Transverse colon (tissue), 4 donors: Measurements from ENCODE around the gene CHD2. TPM values are rescaled to one million over a fixed set of nuclear protein-coding genes. Genes with fewer than 3 reads are reported as not detected.

Experiments used
- DNase-seq: peaks from one replicate; pipeline ENCODE4 v3.0.0-alpha.2; 2019
- H3K27ac ChIP-seq, 4 donors: fragments of 200-600 bp; sonication (generic); 2 replicates each; pipeline ENCODE4 v1.5.1; 2016 to 2018; ENCODE audit warnings: inconsistent platforms in 4 of 4
- H3K27me3 ChIP-seq: fragments of 200-600 bp; sonication (generic); 2 replicates; pipeline ENCODE4 v1.5.1; 2017; ENCODE audit warnings: inconsistent platforms
- H3K36me3 ChIP-seq, 4 donors: fragments of 200-600 bp; sonication (generic); 2 replicates each; pipeline ENCODE4 v1.5.1; 2017 to 2019; ENCODE audit warnings: inconsistent platforms in 4 of 4
- H3K4me1 ChIP-seq, 4 donors: fragments of 200-600 bp; sonication (generic); 2 replicates each; pipeline ENCODE4 v1.5.1; 2017 to 2020; ENCODE audit warnings: inconsistent platforms in 4 of 4
- H3K4me3 ChIP-seq, 4 donors: fragments of 200-600 bp; sonication (generic); 1 replicate in 1 of 4; 2 replicates in 3 of 4; pipeline versions ENCODE4 v1.5.1 to v1.6.1; 2017 to 2019; ENCODE audit warnings: inconsistent platforms in 4 of 4
- H3K9me3 ChIP-seq, 2 donors: fragments of 200-600 bp; sonication (generic); 2 replicates each; pipeline ENCODE4 v1.5.1; 2017 to 2019; ENCODE audit warnings: inconsistent platforms in 2 of 2
- CTCF ChIP-seq, 5 experiments: fragments of 200-600 bp in 3 of 5; fragments of 450-650 bp in 2 of 5; sonication (generic) in 3 of 5; IDR thresholded peaks; 1 replicate in 2 of 5; 2 replicates in 3 of 5; pipeline ENCODE4 v1.5.1; 2016 to 2017; ENCODE audit warnings: antibody characterized with exemption in 5 of 5, inconsistent platforms in 3 of 5, mild to moderate bottlenecking in 2 of 5, moderate library complexity in 1 of 5
- EP300 ChIP-seq: sonication (generic); formaldehyde crosslinking; IDR thresholded peaks from one replicate; pipeline ENCODE4 v1.6.1; 2017; ENCODE audit warnings: antibody characterized with exemption, low read depth
- POLR2A ChIP-seq: fragments of 450-650 bp; IDR thresholded peaks from one replicate; pipeline ENCODE4 v1.6.1; 2016; ENCODE audit warnings: antibody characterized with exemption, mild to moderate bottlenecking, moderate library complexity
- POLR2AphosphoS5 ChIP-seq, 3 donors: sonication (generic); formaldehyde crosslinking; IDR thresholded peaks; one replicate each; pipeline ENCODE4 v1.6.1; 2016; ENCODE audit warnings: antibody characterized with exemption in 3 of 3
- WGBS, 2 donors: methylation state at CpG; one replicate each; pipeline ENCODE4 v1.1.5; 2018; ENCODE audit warnings: low coverage in 1 of 2; 5-methylcytosine and 5-hydroxymethylcytosine counted together
- in situ Hi-C, 4 donors: fragments of 200-750 bp; cut with MboI; loops; one replicate each; pipeline versions ENCODE4 v1.15.0 to v1.15.1; 2017; ENCODE audit warnings: low sequenced_read_pairs in 3 of 4, low pct_ligation_motif_present in 1 of 4, low pct_unique_long_range_greater_than_20kb in 1 of 4
- intact Hi-C: fragments of 100-400 bp; cut with DNase I; formaldehyde crosslinking; loops from one replicate; pipeline ENCODE4 v1.15.1; 2023; ENCODE audit warnings: low total_unique reads
- total RNA-seq, 4 donors: library from RNA; depleted of rRNA; stranded (reverse); fragments of >200 nt; gene quantifications; one replicate each; pipeline ENCODE4 v1.1.0, GENCODE V29; 2016

Gene CHD2
- total RNA-seq, 4 donors from 2014 or later: 90.5 to 190 (median 138) TPM

- Histone ChIP-seq H3K36me3 (no peaks in the 10 kb centered on the region), H3K4me1 (peaks cover 0 to under 1% (median 0%) of the 10 kb centered on the region in 4 donors), H3K27me3 (no peaks in the 10 kb centered on the region), H3K4me3 (no peak overlapping the region), H3K27ac (peak overlapping the region in 1 of 4 donors; percentile 13), H3K9me3 (no peaks in the 10 kb centered on the region)
- WGBS, 2 donors: 30 to 49% methylated on average over 2 to 12 of the region's 12 CpGs
- TF ChIP-seq EP300 (no peak), POLR2AphosphoS5 (IDR thresholded peaks at IDR 0.05) (no peak)
- DNase-seq: no peak
- intact Hi-C loops (no loop called here), in situ Hi-C loops (loop anchor here in 2 of 4 donors (25.0 kb wide), 1 partner anchor 1069 kb away; no protein-coding TSS in a partner anchor)
These were observed 143.6 kb downstream of the CHD2 start for GRCh38 chr15:93043621-93044300.

GRCh38 chr15:93044301-93045190 is 144.4 kb downstream of the CHD2 start:
- DNase-seq: no peak
- intact Hi-C loops (no loop called here), in situ Hi-C loops (loop anchor here in 2 of 4 donors (25.0 kb wide), 1 partner anchor 1068 kb away; no protein-coding TSS in a partner anchor)
- Histone ChIP-seq H3K9me3 (no peaks in the 10 kb centered on the region), H3K27ac (peak overlapping the region in 1 of 4 donors; percentile 13), H3K36me3 (no peaks in the 10 kb centered on the region), H3K4me1 (peaks cover 0 to 8% (median 0%) of the 10 kb centered on the region in 4 donors), H3K27me3 (no peaks in the 10 kb centered on the region), H3K4me3 (no peak overlapping the region)
- TF ChIP-seq POLR2A (no peak), EP300 (no peak), CTCF (IDR thresholded peaks at IDR 0.05) (no peak), POLR2AphosphoS5 (IDR thresholded peaks at IDR 0.05) (no peak)
- WGBS, 2 donors: 73% methylated on average over 44 of the region's 46 CpGs; no CpG with 5 or more reads in 1 of the 2 donors

GRCh38 chr15:93045191-93045785 is 145.2 kb downstream of the CHD2 start:
- no peak for DNase-seq
- in situ Hi-C loops: loop anchor here in 2 of 4 donors (25.0 kb wide), 1 partner anchor 1067 kb away; no protein-coding TSS in a partner anchor

GRCh38 chr15:93046120-93046519 is 146.0 kb downstream of the CHD2 start:
- intact Hi-C loops: no loop called here

More at GRCh38 chr15:93045191-93045785, 145.2 kb downstream of the CHD2 start:
- no peak overlapping the region for H3K4me3 ChIP-seq
- TF ChIP-seq CTCF (IDR thresholded peaks at IDR 0.05): no peak
- no peak for TF ChIP-seq EP300
- no peak for TF ChIP-seq POLR2A
- no peak for TF ChIP-seq POLR2AphosphoS5 (IDR thresholded peaks at IDR 0.05)
- H3K27ac ChIP-seq: no peak overlapping the region
- WGBS, 2 donors: 90% methylated on average over 13 of the region's 27 CpGs; no CpG with 5 or more reads in 1 of the 2 donors
- H3K27me3 ChIP-seq: no peaks in the 10 kb centered on the region
- H3K36me3 ChIP-seq: no peaks in the 10 kb centered on the region
- peaks cover 0 to 8% (median 0%) of the 10 kb centered on the region in 4 donors for H3K4me1 ChIP-seq
- H3K9me3 ChIP-seq: no peaks in the 10 kb centered on the region
- intact Hi-C loops: no loop called here

More at GRCh38 chr15:93046120-93046519, 146.0 kb downstream of the CHD2 start:
- no peak overlapping the region for H3K27ac ChIP-seq
- no peaks in the 10 kb centered on the region for H3K36me3 ChIP-seq
- no peaks in the 10 kb centered on the region for H3K9me3 ChIP-seq
- 69 to 85% methylated on average over 3 to 4 of the region's 4 CpGs for WGBS, 2 donors
- H3K4me1 ChIP-seq: peaks cover 0 to 8% (median 2%) of the 10 kb centered on the region in 4 donors
- H3K27me3 ChIP-seq: no peaks in the 10 kb centered on the region
- in situ Hi-C loops: loop anchor here in 2 of 4 donors (25.0 kb wide), 1 partner anchor 1066 kb away; no protein-coding TSS in a partner anchor
- no peak overlapping the region for H3K4me3 ChIP-seq
- no peak for TF ChIP-seq POLR2A
- DNase-seq: no peak
